ENCODE measurements around the gene DNAJB8.

DNAJB8 gene

DNA sequence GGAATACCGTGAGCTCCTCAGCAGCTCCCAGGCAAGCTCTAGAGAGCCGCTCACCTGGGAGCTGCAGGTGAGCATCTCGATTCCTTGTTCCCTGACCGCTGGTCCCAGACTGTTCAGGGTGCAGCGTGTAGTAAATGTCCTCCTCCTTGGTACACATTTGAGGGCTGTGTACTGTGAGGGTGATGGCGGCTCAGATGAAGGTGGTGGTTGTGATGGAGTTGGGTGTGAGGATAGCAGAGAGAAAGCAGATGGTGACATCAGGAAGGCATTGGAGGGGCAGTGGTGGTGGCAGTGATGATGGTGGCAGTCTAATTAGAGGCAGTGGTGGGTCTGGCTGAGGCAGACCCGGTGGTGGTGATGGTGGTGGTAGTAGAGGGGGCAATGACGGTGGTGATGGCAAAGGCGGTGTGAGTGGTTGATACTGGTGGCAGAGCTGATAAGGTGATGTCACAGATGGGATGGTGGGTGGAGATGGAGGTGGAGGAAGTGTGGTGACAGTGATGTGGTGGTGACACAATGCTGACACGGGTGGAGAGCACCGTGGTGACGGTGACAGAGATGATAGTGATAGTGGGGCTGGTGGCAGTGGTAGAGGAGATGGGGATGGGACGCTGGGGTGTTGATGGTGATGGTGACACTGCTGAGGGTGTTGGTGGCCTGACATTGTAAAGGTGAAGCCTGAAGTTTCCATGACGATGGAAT, at the start of gene DNAJB8:
DNAJB8 (minus strand) TSS at position 51 of the 702 bp plus-strand sequence. CDS start 3,645 bp downstream, outside the sequence.
- DNase-seq = peak; percentile 37

DNA sequence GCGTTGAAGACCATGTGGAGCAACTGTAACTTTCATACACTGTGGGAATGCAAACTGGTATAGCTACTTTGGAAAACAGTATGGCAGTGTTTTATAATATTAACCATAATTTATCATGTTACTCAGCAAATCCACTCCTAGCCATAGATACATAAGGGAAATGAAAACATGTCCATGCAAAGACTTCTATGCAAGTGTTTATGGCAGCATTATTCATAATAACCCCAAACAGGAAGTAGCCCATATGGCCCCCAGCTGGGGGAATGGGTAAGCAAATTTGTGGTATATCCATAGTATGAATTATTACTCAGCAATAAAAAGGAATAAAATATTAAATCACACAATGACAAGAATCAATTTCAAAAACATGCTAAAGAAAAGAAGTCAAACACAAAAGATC, 49.3 kb upstream of the DNAJB8 start:
- no peak for DNase-seq

DNA sequence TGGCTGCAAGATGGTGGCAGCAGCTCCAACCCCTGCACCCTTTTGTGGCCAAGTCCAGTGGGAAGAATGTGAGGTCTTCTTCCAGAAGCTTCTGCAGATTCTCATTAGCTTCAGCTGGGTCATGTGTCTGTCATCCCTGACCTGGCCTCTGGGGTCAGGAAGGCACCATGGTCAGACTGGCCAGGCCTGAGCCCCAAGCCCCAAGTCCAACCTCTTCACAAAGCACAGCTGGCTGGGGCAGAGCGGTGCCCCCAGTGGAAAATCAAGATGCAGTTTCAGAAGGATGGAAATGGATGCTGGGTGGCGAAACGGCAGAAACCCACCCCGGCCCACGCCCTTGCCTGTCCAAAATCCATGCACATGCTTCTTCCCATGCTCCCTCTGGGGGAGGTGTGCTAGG, 42.2 kb upstream of the DNAJB8 start:
- DNase-seq = no peak

DNA sequence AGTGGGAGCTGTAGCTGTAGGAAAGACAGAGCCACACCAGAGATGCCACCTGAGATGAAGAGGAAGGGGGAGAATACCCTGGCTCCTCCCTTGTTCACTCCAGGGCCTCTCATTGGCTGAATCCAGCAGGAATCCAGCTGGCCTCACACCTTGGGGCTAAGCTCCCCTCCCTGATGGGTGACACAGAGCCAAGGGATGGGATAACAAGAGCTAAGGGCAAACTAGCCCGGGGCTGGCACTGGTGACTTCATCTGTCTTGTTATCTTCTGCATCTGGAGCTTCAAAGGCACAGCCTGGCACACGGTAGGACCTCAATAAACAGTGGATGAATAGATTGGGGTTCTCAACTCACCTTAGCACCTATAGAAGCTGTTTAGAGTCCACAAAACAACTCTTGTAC, 40.1 kb upstream of the DNAJB8 start:
- no peak for DNase-seq

DNA sequence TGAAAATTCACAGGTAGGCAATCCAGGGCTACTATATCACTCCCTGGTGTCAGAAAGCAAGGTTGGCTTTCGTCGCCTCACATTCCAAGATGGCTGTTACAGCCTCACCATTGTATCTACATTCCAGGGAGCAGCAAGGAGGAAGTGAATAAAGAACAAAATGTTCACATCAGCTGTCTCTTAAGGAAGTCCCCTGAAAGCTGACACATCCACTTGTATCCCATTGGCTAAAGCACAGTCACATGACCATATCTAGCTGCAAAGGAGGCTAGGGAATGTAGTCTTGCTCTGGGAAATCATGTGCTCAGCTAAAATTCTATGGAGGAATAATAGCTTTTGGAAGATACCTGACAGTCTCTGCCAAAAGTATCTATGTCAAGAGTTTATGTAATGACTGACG, 39.1 kb upstream of the DNAJB8 start:
- DNase-seq = no peak

DNA sequence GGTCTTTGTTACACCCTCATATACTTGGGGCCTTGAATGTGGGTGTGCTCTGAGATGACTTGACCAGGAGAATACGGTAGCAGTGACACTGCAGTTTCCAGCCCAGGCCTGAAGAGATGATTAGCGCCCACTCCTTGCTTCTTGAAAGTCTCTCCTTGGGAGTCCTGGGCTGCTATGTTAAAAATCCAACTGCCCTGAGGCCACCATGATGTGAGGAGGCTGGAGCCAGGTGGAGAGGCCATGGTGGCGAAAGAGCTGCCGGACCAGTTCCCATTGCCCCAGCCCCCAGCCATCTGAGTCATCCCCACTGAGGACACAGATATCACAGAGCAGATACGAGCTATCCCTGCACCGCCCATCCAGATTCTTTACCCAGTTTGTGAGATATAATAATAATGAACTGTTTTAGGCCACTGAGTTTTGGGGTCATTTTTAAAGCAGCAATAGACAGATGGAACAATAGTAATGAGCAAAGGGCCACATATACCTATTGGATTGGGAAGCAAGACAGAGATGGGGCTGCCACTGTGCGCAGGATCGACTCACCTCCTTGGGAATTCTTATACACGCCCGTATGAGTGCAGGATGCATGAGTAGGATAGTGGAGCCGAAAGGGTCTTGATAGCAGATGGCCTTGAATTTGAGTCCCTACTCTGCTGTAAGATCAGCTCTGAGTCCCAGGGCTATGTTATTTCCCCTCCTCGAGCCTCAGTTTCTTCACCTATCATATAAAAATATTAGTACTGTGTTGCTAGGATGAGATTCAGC, 38.5 kb upstream of the DNAJB8 start:
- DNase-seq = no peak

DNA sequence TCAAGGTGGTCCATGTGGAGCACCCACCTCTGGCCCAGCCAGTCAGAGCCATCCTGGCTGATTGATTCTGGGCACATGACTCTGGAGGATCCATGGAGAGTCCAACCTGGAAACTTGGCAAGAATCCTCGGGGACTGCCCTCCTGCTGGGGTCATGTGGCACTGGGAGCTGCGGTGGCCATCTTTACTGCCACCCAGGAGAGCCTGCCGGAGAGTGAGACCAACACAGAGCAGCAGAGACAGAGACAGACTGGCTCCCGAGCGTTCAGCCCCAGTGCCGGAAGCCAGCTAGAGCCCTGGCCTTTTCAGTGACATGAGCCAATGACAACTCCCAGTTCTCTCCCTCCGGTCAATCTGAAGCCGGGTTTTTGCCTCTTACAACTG, 37.8 kb upstream of the DNAJB8 start:
- DNase-seq = no peak

DNA sequence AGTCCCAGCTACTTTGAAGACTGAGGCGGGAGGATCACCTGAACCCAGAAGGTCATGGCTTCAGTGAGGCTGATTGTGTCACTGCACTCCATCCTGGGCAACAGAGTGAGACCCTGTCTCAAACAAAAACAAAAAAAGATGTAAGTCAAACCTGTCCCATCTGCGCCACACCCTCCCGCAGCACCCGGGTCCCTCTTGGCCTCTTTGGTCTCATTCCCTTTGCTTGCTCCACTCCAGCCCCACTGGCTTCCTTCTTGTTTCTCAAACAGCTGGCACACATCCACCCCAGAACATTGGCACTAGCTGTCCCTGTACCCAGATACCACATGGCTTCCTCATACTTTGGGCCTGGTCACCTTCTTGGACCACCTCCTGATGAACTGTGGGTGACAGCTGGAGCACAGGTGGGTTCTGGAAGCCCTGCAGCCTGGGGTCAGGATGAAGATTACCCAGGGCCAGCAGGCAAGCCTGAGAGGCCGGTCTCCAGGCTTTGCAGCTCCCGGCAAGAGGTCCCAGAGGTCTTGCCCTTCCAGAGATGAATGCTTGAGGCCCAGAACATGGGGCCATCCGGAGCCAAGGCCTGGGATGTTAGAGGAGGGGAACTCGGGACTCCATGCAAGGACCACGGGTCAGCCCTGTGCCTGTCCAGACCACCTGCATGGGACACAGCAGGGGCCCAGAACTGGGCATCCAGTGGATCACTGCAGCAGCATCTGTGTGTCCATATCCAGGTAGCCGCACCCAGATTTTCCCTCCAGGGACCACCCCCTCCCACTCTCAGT, 37.3 kb upstream of the DNAJB8 start:
- no peak for DNase-seq

DNA sequence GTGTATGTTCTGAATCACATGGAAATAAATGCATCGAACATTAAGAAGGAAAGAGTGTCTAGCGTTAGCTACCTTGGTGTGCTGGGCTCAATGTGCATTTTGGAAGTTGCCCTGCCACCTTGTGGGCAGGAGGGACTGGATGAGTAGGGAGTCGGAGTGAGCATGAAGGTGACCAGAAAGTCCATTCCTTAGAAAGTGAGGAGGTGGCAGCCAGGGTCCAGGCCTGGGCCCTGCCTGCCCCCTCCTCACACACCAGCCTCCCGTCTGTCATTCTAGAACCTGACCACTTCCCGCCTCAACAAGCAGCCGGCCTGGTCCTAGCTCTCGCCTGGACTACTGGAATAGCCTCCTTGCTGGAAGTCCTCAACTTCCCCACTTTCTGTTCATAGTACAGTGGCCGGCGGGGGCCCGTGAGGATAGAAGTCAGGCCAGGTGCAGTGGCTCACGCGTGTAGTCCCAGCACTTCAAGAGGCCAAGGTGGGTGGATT, 36.5 kb upstream of the DNAJB8 start:
- no peak for DNase-seq

DNA sequence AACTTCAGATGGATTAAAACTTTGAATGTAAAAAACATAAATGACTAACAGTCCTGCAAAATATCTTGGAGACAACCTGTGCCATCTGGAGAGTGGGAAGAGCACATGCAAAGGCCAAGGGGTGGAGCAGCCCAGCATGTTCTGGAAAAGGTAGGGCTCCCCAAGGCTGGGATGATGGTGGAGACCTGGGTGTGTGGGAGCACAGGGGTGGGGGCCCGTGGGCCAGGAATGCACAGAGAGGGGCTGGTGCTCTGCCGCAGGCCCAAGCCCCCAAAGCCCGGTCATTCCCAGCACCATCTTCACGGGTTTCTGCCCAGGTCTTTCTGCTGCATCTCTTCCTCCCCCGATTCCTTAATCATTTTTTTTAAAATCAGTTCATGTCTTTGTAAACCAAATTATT, 36.0 kb upstream of the DNAJB8 start:
- DNase-seq = no peak

DNA sequence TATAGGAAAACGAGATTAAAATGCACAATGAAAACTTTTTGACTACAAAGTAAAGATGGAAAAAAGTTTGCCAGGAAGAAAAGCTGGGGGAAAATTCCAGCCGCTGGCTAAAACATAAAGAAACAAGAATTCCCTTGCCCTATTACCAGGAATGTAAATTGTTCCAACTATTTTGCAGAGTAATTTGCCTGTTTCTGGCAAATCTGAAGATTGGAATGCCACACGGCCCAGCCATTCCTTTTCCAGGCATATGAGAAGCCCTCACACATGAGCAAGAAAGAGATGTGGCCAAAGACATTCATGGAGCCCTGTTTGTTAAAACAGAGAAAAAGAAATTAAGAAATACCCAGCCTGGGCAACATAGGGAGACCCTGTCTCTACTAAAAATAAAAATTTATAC, 34.7 kb upstream of the DNAJB8 start:
- DNase-seq = no peak

DNA sequence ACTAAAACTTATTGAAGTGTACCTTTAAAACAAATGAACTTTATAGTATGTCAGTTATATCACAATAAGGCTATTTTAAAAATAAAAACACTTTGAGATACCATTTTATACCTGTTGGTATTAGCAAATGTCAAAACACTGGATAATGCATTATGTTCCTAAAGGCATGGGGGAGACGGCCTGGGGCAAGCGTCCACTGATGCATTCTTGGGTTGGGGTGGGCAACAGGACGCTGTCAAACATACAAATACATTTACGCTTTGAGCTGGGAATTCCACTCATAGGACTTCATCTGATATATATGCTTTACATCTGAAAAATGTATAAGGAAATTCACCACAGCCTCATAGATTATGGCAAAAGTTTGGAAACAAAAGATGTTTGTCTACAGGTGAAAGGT, 33.9 kb upstream of the DNAJB8 start:
- DNase-seq = no peak

DNA sequence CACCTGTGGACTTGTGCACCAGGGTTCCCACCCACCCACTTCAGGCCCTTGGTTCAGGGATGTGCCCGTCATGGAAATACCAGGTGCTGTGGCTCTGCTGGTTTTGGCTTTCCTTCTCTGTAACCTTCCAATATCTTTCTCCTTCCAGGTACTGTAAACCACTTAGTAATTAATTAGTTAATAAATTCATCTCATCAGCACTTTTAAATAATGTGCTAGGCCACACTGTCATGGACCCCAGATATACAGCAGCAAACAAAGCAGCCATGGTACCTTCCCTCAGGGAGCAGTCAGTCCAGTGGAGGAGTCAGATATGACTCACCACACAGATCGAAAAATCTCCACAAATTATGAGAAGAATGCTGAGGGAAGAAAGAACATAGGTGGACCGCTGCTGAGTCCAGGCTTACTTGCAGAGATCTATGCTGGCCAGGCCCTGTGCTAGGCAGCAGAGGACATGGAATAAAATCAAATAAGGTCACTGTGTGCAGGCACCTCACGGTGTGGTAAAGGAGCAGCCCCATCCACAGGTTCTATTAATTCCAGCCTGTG, 33.1 kb upstream of the DNAJB8 start:
- no peak for DNase-seq

DNA sequence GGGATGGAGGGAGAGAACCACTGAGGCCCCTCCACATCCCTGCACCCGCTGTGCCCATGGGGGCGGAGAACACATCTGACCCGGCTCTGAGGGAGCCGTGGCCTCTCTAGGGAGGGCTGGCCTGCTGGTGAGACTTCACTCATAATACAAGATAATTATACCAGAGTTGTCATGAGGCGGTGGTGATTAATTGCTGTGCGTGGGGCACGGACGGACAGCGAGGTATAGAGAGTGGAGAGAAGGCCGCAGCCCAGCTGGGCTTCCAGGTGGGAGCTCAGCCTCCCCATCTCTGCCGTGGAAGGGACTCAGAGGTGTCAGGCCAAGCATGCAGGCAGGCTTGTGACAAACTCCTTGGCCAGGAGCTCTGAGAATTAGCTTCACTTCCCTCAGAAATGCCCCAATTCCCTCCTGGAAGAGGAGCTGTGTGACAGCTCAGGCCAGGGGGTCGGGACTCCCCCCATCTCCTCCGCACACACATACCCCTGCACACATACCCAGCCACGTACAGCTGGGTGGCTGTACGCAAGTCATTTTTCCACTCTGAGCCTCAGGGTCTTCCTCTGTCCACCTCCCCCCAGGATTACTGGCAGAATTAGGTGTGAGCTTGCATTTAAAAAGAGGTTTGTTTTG, 32.3 kb upstream of the DNAJB8 start:
- DNase-seq = no peak

DNA sequence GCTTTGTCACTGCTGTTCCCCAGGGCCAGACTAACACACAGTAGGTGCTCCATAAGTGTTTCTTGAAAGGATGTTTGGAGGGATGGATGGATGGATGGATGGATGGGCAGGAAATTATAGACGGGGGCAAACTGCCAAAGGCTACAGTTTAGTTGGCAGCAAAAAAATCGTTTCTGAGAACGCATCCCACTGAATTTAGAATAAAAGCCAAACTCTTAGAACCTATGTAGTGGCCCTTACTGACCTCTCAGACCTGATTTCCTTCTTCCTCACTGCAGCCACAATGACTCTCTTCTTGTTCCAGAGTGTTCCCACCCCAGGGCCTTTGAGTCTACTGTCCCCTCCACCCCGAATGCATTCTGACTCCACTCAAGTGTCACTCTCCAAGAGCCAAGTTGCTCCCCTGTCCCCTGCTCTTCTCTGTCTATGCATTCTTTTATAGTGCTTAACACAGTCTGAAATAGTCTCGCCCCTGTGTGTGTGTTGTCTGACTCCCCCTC, 31.5 kb upstream of the DNAJB8 start:
- no peak for DNase-seq

DNA sequence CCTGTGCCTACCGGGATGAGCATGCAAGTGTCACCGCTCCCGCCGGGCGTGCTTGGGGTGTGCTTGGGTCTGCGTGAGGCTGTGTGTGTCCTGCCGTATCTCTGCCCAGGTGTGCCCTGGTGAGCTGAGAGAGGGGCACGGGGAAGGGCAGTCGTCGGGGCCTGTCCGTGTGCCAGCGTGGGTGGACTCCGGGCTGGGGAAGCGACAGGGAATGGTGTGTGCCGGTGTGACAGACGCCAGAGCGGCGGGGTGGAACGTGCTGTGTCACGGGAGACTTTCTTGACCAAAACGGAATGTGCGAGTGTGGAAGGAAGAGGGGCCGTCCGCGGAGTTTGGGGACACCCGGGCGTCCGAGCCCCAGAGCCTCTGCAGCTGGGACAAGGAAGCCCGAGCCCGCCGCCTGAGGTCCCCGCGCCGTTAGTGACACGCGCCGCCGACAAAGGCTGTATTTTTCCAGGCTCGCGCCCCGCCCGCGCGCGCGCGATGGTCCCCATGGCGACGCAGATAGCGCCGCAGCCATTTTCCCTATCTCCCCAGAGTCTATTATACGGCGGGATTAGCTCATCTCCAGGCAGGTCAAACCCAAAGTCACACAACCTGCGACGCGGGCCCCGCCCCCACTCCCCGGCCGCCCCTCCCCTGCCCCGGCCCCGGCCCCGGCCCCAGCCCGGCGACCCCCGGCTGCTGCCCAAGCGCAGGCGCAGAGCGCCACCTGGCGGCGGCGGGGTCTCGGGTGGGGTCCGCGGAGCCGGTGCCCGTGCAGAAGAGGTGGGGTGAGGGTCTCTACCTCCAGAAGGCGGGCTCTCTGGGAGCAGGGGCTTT, 30.8 kb upstream of the DNAJB8 start:
- DNase-seq = peak; percentile 64

DNA sequence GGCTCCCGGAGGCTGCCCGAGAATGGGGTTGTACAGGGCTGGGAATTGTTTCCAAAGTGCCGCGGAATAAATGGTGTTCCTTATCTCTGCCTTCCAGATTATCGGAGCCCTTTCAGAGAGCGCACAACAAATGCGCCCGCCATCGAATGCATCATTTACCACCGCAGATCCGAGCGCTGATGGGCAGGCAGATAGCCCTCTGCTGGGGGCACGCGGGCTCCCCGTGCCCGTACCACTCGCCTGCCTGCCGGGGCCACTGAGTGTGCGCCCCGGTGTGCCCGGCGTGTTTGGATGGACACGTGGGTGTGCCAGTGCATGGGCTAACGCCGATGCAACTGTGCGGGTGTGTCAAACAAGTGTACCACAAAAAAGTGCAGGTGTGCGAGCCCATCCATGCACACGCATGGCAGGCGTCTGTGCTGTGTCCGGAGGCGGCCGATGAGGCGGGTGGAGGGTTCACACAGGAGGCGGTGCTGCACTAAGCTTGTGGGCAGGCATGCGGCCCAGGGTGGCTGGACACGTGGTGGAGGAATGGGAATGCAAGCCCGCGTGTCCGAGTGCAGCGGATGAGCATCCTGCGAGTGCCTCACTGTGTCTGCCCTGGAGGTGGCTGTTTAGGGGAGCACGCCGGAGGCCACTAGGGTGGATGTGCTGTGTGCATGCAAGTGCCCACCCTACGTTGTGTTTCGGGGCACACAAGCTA, 30.1 kb upstream of the DNAJB8 start:
- DNase-seq = no peak

DNA sequence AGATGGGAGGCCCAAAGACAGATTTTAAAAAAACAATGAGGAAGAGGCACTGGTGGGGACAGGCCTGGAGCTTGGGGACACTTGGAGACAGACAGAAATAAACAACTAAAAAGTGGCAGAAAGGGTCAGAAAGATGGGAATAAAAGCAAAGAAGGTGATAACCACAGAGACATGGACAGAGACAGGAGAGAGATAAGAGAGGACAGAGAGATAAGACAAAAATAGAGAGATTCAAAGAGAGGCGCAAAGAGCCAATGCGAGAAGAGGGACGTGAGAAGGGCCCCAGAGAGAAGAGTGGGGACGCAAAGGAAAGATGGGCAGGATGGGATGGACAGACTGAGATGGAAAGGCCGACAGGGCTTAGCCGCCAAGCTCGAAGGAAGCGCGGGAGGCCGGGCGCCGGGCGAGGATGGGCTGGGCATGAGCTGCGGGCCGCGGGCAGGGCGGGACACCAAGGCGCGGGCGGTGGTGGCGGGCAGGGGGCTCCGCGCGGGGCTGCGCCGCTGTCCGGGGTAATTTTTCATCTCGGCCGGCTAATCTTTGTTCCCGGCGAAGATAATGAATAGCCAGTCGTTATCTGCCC, 29.4 kb upstream of the DNAJB8 start:
- DNase-seq = no peak

DNA sequence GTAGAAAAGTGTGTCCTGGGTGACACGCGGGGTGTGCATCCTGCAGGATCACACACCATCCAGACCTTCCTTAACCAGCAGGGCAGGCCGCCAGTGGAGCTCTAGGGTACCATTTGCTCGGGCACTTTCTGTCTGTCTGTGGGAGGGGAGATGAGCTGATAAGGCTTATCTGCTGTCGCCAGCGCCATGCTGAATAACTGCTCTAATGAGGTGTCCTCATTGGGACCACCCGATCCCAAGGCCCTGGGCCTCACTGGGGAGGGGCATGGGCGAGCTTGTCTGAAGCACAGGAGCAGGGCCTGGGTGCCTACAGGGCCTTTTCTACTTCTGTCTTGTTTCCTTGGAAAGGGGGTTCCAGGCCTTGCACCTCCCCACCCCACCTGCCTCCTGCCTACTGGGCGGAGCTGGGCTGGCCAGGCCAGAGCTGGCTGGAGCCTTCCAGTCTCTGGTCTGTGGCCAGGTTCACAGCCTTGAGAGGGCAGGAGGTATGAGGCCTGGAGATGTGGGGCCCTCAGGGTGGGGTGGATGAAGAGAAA, 28.8 kb upstream of the DNAJB8 start:
- DNase-seq = no peak

DNA sequence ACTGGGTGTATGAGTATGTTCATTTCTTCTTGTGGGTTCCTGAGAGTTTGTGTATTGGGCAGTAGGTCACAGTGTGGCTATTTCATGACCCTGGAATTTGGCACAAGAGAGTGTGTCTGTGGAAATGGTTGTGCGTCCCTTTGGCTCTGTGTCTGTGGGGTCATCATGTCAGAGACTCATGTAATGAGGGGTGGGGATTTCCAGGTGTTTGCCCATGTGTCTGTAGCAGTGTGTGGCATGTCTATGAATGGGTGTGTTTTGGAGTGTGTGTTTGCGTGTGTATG, 27.6 kb upstream of the DNAJB8 start:
- no peak for DNase-seq

Measured in activated naive CD4-positive, alpha-beta T cell treated with Interleukin-2 at 50 U/mL for 16 hours (primary cell).